ENCODE data around the gene ZBTB34.

Gene ZBTB34

DNA sequence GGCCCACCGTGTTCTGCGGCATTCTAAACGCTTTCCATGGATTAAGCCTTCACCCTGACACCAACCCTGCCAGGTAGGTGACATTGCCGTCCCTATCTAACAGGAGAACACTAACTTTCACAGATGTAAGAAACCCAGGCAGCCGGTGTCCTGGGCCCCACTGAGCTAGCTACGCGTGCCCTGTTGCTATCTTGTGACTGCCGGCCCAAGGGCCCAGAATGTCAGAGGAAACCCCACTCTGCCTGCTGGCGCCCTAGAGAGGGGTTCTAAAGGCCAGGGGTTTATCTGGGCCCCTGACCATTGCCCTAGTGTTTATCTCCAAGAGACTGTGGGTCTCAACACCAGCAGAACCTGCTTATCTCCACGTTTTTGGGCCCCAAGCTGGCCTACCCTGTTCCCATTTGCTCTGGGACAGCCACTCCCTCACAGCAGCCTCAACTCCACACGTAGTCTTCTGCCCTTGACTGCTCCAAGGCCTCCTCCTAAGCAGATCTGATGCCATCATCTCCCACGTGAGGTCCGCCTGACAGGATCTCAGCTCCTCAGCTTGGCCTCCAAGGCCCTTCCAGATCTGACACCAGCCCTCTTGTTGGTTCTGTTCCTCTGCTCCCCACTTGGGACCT lies 18.1 kb upstream of the ZBTB34 start:
- in situ Hi-C loops (cut with MboI; ENCODE audit: low sequenced_read_pairs): no loop called here

DNA sequence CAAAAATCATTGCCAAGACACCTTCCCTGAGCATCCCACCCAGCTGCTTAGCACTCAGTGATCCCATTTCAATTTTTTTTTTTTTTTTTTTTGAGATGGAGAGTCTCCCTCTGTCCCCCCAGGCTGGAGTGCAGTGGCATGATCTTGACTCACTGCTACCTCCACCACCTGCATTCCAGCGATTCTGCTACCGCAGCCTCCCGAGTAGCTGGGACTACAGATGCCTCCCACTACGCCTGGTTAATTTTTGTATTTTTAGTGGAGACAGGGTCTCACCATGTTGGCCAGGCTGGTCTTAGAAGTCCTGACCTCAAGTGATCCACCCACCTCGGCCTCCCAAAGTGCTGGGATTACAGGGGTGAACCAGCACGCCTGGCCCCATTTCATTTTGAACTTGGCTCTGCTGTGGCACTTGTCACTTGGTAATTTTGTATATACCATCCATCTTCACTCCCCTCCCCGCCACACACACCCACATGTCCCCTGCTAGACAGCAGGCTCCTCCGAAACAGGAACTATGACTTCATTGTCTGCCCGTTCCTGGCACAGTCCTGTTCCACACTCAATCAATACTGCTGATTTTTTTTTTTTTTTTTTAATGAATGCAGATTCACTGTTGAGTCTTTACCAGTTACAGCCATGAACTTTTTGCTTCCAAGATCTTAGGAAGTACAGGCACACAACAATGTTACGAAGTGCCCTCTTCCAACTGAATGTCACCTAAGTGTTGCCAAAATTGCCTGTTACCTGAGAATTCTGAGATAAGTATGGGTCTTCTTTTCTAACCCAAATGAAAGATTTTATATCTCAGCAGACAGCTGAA lies 17.3 kb upstream of the ZBTB34 start:
- in situ Hi-C loops (cut with MboI; ENCODE audit: low sequenced_read_pairs): no loop called here

DNA sequence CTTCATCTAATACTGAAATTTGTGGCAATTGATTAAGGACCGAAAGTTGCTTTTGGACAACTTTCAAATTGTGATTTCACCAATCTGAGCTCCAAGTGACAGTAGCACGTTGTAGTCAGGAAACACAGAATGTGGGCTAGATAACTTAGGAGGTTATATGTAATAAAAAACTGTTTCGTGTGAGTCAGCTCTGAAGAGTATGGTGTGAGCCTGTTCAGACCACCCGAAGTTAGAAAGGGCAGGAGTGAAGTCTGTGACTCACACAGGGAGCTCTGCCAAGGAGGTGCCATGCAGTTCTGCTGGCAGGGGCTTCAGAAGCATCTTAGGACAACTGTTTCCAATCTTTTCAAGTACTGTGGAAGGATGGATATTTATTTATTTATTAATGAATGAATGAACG lies 16.4 kb upstream of the ZBTB34 start:
- in situ Hi-C loops (cut with MboI; ENCODE audit: low sequenced_read_pairs): no loop called here

DNA sequence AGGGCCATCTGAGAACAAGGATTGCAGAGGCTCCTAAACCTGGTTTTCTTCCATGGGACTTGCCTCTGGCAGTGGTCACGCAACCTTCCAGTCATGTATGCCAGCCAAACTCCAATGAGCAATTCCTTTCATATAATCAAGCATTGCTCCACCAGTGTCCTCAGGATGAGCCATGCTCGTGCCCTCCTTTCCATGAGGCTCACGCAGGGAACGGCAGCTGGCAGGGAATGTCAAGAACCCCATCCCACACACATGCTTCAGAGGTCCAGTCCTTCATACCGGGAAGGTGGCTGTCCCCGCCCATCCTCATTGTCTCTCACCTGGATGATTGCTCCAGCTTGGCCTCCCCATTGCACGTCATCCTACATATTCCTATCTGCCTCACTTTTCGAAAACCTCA lies 13.4 kb upstream of the ZBTB34 start:
- in situ Hi-C loops (cut with MboI; ENCODE audit: low sequenced_read_pairs): no loop called here

DNA sequence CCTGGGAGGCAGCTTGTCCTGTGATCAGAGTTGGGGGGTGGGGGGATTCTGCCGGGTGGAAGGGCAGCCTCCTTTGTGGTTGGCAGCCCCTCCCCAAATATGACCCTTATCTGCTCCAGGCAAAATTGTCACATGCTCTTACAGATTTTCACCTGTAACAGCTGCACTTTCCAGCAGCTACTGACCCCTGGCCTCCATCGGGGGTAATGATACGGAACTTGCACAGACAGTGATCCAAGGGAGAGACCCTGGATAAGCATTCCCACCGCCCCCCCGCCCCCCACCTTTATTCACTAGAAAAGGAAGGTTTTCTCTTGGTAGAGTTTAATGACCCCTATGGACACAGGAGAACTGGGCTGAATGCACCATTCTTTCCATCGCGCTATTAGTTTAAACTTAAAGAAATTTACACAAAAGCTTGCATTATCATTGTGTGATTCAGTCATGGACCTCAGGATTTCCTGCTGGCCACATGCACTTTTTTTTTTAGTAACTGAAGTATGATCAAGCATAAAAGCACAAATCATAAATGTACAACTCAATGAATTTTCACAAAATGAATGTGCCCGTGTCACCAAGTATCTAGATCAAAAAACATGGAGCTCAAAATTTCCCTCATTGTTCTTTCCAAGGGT lies 10.7 kb upstream of the ZBTB34 start:
- in situ Hi-C loops (cut with MboI; ENCODE audit: low sequenced_read_pairs): no loop called here

DNA sequence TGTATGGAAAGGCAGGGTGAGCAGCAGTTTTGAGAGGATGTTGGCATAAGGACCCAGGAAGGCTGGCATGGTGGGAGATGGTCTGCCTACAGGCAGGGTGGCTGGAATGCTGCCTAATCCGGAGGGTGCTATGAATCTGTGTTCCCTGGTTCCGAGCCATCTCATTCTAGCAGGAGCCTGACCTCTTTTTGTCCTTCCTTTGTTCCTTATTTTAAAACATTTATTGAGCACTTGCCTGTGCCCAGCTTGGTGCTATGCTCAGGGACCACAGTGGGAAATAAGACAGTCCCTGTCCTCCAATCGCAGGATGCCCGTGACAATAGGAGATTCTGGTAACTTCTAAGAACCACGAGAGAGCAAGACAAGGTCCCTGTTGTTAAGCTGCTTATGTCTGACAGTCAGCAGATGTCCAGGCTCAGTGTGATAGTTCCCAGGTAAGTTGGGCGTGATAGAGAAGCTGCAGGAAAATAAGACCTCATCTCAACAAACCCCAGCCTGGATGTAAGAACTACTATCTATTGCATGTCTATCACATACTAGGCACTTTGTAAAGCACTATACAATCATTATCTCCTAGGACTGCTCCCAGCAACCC lies 9.1 kb upstream of the ZBTB34 start:
- in situ Hi-C loops (cut with MboI; ENCODE audit: low sequenced_read_pairs): no loop called here

DNA sequence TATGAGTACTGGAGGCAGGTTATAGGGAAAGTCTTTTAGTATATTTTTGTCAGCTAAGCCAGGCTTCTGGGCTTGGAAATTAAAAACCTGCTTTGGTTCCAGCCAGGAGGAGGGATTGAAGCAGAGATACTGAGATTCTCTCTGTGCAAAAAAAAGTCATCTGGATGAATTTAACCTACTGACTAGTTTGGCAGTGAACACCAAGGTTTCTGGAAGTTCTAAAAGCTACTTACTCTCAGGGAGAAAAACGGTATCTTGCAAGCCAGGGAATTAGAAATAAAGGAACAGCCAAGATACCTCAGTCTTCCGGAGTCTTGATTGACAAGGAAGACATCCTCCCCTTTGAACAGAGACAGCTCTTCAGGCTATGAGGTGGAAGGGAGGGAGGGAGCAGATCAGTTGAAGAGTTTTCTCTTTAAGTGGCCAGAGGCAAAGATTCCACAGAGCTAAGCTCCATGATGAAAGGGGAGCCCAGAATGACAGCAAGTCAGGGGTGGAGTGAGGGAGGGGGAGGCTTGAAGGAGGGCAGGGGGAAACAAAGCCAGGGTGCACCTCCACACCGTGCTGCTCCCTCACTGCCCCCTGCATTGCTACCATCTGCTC lies 8.3 kb upstream of the ZBTB34 start:
- in situ Hi-C loops (cut with MboI; ENCODE audit: low sequenced_read_pairs): no loop called here

DNA sequence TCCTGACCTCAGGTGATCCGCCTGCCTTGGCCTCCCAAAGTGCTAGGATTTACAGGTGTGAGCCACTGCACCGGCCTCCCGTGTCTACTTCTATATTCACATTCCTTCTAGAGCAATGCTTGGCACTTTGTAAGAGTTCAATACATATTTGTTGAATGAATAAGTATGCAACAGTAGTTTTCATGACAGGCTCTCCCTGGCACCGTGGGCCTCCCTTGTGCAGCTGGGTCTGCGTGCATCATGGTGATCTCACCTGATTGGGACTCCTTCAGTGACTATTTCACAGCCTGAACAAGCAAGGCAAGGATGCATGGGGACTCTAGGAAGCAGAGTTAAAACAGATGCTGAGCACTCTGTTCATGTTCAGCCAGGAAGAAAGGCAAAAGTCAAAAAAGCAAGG lies 6.8 kb upstream of the ZBTB34 start:
- in situ Hi-C loops (cut with MboI; ENCODE audit: low sequenced_read_pairs): no loop called here

DNA sequence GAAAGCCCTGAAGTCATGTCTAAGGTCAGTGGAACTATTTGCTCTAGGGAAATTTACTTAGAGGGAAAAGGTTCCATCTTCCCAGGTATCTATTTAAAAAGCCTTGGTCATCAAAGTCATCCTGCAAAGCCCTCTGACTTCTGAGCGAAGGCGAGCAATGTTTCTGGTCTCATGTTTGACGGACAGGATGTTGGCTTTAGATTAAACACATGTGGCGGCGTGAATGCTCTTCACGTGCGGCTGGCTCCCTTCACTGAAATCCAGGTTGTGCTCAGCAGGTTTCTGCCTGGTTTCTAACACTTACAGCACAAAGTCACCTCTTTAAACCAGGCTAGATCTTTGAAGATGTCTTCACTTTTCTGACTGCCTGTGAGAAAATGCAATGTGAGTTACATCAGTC lies 5.7 kb upstream of the ZBTB34 start:
- in situ Hi-C loops (cut with MboI; ENCODE audit: low sequenced_read_pairs): no loop called here

DNA sequence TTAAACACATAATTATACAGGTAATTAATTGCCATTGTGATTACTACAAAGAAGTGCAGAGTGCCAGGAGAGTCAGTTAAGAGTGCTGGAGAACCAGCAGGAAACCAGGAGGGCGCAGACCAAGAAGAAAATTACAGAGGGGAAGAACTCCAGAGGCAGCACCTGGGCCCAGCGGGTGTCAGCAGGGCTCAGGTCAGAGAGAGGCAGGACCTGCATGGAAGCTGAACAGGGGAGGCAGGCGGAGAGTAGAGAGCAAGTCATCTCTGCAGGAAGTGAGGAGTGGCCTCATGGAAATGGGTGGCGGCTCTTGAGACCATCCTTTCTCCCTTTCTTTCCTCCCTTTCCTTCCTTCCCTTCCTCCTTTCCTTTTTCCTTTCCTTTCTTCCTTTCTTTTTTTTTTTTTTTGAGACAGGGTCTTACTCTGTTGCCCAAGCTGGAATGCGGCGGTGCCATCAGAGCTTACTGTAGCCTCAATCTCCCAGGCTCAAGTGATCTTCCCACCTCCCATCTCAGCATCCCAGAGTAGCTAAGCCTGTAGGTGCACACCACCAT lies 4.0 kb upstream of the ZBTB34 start:
- in situ Hi-C loops (cut with MboI; ENCODE audit: low sequenced_read_pairs): no loop called here

DNA sequence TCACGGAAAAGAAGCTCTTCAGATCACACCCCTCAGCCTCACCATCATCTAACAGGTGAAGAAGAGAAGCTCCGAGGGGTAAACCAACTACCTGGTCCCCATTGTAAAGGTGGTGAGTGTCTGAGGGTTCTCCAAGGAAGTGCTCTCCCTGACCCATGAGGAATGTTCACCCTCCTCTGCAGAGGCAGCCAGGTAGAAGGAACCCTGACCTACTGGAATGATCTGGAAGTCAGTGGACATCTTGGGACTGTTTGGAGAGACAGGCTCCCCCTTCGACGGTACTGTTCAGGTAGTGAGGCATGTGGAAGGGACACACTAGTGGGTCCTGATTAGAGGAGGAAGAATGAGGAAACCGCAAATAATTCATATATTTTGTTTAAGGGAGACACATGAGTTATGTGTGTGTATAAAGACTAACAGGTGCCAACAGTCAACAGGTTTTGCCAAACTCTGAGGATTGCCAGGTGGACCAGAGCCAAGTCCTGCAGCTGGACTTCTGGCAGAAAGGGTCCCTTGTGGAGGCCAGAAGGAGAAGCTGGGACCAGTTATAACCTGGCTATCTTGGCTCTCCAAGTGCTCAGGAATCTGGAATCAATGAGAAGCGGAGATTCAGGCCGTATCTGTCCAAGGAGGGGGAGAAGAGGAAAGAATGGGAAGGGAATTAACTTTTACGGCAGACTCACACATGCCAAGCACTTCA lies 3.0 kb upstream of the ZBTB34 start:
- in situ Hi-C loops (cut with MboI; ENCODE audit: low sequenced_read_pairs): no loop called here

DNA sequence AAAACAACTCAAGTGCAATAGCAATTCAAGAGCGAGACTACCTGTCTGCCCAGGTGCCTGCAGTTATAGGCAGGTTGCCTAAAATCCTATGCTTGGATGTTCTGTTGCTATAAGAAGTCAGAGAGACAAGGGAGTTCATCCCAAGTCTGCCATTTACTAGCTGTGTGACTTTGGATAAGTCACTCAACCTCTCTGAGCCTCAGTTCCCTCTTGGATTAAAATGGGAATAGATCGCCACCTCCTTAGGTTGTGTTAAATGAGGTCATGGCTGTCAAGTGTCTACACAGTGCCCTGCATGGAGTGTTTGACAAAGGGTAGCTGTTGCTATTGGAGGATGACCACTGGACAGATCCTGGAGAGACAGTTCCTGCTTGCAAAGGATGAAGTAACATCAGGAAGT lies 1.3 kb upstream of the ZBTB34 start:
- in situ Hi-C loops (cut with MboI; ENCODE audit: low sequenced_read_pairs): no loop called here

DNA sequence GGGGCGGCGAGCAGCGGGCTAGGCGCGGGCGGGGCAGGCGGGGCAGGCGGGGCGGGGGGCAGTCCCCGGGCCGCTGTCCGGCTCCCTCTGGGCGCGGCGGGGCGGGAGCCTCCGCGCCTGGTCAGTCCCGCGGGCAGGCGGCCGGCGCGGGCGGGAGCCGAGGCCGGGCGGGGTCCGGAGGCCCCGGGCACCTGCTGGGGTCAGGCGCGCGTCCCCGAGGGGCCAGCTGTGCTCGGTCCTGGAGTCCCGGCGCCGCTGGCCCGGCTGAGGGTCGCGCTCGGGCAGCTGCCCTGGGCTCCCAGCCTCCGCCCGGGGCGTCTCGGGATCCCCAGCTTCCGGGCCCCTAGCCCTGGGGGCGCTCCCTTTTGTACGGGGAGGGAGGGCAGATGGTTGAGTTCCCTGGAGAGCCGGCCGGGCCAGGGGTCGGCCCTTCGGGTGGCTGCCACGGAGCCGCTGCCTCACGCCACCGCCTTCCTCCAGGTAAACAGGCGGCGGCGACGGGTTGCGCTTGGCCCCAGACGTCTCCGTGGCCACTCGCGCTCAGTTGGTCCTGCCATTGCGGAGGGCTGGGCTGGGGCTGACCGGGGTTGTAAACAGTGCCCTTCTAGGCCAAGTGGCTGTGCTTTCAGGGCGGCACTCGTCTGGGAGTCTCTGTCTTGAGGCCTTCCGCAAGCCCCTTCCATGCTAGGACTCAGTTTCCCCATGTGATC lies 473 bp downstream of the ZBTB34 start:
- in situ Hi-C loops (cut with MboI; ENCODE audit: low sequenced_read_pairs): no loop called here

DNA sequence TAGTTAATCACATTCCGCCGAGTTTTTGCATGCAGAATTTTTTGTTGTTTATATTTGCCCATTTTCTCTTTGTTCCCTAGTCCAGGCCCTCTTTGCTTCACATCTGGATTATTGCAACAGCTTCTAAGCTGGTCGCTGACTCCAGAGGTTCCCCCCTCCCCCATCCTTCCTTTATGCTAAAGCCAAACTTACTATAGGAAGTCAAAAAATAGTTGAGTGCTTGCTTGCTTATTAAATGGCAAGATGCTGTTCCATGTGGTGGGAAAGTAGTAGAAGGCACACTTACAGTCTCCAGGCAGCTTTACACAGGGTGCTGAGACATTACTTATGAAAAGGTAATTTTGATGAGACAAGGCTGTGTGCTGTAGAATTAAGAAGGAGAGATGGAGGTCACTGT lies 1.3 kb downstream of the ZBTB34 start:
- in situ Hi-C loops (cut with MboI; ENCODE audit: low sequenced_read_pairs): no loop called here

DNA sequence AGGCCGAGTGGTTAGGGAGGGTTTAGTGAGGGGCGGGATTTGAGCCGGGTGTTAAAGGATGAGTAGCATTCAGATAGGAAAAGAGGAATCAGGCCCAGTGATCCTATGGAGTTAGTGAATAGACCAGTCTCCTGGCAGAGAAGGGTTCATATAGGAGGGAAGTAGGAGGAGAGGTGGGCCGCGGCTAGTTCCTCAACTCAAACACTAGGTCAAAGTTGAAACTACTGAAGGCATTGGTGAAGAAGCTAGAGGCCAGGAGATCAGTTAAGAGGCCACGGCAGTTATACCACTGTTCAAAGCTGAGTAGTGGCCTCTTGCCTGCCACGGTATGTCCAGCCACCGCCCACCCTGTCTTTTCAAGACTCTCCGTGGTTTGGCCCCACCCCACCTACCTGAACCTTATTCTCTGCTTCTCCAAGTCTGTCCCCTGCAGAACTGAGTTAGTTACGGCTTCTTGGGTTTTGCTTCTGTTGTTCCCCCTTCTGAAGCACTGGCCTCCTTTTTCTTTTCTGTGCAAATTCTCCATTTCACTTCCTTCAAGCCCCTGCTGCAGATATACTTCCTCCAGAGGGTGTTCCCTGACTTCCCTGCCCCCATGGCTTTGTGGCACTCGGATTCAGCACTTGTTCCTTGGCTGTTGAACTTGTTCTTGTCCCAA lies 1.8 kb downstream of the ZBTB34 start:
- in situ Hi-C loops (cut with MboI; ENCODE audit: low sequenced_read_pairs): no loop called here

DNA sequence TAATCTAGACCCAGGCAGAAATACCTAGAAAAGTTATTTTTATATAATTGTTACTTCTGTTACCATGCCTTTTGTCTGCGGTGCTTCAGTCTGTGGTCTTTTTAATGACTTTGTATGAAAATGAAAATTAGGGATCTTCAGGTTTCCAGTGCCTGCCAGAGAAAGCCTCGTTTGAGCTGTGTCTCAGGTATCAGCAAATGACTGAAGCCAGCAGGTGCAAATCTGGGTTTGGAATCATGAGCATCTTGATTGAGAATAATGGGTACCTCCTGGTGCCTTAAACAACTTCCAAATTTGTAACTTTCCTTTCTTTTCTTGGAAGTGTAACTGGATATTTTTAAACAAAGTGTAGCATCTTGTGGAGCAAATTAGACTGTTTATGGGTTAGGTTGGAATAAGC lies 4.3 kb downstream of the ZBTB34 start:
- in situ Hi-C loops (cut with MboI; ENCODE audit: low sequenced_read_pairs): no loop called here

DNA sequence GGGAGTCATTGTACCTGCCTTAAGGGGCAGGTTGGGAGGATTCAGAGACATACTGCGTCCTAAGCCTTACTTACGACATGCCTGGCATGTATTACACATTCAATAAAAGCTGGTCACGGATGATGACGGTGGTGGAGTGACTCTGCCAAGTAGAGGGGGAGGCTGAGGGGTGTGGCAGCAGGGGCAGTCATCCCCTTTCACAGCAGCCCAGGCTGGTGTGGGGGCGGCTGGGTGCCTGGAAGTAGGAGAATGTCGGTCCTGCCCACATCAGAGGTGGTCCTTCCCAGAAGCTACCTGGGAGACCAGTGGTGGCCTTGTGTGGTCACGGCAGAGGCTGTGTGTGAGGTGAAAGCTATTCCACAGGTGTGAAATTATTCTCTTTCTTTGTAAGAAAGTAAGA lies 8.9 kb downstream of the ZBTB34 start:
- in situ Hi-C loops (cut with MboI; ENCODE audit: low sequenced_read_pairs): no loop called here

DNA sequence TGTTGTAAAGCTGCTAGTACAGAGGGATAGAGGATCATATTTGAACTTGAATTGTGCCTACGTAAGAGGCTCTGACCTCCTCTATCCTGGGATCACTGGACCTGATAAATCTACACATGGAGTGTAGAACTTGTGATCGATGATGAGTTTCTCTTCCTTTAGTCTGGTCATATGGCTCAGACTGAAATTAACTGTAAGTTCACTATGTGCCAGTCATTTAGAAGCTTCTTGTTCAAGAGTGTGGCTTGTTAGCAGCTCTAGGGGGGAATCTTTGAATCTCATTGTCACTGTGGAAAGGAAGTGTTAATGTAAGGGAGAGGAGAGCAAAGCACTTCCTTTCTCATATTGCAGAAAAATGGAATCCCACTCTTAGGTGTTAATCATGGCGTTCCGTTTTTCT lies 12.1 kb downstream of the ZBTB34 start:
- in situ Hi-C loops (cut with MboI; ENCODE audit: low sequenced_read_pairs): no loop called here

DNA sequence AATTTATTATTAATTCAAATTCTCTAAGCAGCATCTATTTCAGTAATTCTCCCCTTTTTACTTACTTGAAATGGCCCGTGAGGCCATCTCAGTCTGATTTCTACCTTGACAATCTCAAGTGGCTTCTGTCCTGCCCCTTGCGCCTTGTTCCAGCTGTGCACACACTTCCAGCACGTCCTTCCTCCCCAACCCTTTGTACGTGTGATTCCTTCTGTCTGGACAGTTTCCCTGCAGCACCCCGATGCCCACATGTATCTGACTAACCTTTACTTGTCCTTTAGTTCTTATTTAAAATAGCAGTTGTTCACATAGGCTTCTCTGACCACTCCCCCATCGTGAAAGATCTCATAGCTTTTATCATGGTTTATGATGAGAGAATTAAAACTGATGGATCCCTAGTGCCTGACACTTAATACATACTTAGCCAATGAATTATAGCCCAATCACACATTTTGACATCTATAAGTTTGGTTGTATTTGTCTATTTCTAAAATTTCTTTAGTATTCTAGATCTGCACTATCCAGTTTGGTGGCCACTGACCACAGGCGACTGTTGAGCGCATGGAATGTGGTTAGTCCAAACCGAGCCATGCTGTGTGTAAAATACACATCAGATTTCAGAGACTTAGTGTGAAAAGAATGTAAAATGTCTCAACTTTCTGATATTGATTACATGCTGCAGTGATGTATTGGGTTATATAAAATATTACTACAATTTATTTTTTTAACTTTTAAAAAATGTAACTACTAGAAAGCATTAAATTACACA lies 14.3 kb downstream of the ZBTB34 start:
- in situ Hi-C loops (cut with MboI; ENCODE audit: low sequenced_read_pairs): no loop called here

Measured in HL-60/S4 treated with phorbol 12-myristate 13-acetate at 8.2 ng/mL for 4 days and 3 days (cell line).